GM18511 (cell line): ENCODE results near the gene C3.
"Not testable (repeated sequence)": the region's sequence is repeated elsewhere in the genome, so short reads cannot be mapped to it uniquely, and the experiment has no call there.

Experiments used
- ATAC-seq: cut with Tn5 transposase; IDR thresholded peaks from one replicate; pipeline ENCODE4 v1.9.1; 2021; ENCODE audit warnings: mild to moderate bottlenecking, moderate library complexity; ENCODE audit not compliant: unreplicated experiment

C3 gene

GRCh38 chr19:6693056-6693471 is 27.4 kb downstream of the C3 start:
- ATAC-seq = no peak

GRCh38 chr19:6692027-6692426 is 28.4 kb downstream of the C3 start:
- ATAC-seq = no peak

GRCh38 chr19:6691342-6691741 is 29.1 kb downstream of the C3 start:
- ATAC-seq = no peak

GRCh38 chr19:6690160-6690885 is 30.1 kb downstream of the C3 start:
- ATAC-seq = no peak

GRCh38 chr19:6687114-6687513 is 33.3 kb downstream of the C3 start:
- ATAC-seq = no peak

- no peak for ATAC-seq
Observed at GRCh38 chr19:6686628-6686975, 33.8 kb downstream of the C3 start.

GRCh38 chr19:6685962-6686627 is 34.4 kb downstream of the C3 start:
- ATAC-seq = no peak

GRCh38 chr19:6685482-6685881 is 35.0 kb downstream of the C3 start:
- ATAC-seq = no peak

GRCh38 chr19:6683971-6684370 is 36.5 kb downstream of the C3 start:
- ATAC-seq = no peak

GRCh38 chr19:6682607-6683128 is 37.8 kb downstream of the C3 start:
- ATAC-seq = no peak

GRCh38 chr19:6680141-6680540 is 40.3 kb downstream of the C3 start:
- ATAC-seq = no peak

- no peak for ATAC-seq
Observed at GRCh38 chr19:6679139-6679538, 41.3 kb downstream of the C3 start.

GRCh38 chr19:6678690-6679109 is 41.8 kb downstream of the C3 start:
- no peak for ATAC-seq

GRCh38 chr19:6677883-6678689 is 42.4 kb downstream of the C3 start:
- ATAC-seq = no peak

- ATAC-seq = no peak
Observed at GRCh38 chr19:6677495-6677882, 43.0 kb downstream of the C3 start.

- no peak for ATAC-seq
Observed at GRCh38 chr19:6676288-6676687, 44.2 kb downstream of the C3 start.

GRCh38 chr19:6674868-6675305 is 45.6 kb downstream of the C3 start:
- ATAC-seq = peak; percentile 53

- ATAC-seq = not testable (repeated sequence)
Observed at GRCh38 chr19:6674408-6674807, 46.0 kb downstream of the C3 start.

- no peak for ATAC-seq
Observed at GRCh38 chr19:6672693-6673290, 47.7 kb downstream of the C3 start.

GRCh38 chr19:6671960-6672359 is 48.5 kb downstream of the C3 start:
- no peak for ATAC-seq

- no peak for ATAC-seq
Observed at GRCh38 chr19:6668691-6669090, 51.8 kb downstream of the C3 start.
